SK-N-SH treated with all-trans-retinoic acid at 6 μM for 48 hours (cell line): ENCODE data around the gene QSOX2.

Source experiments
- ATAC-seq: fragments of 200-7000 bp; cut with Tn5 transposase; 3 replicates; pipeline ENCODE4 v1.9.1; 2020; ENCODE audit warnings: mild to moderate bottlenecking, moderate library complexity
- ARNTL ChIP-seq: fragments of 450-650 bp; formaldehyde crosslinking; IDR thresholded peaks from 2 replicates; pipeline ENCODE4 v1.5.0; 2020; ENCODE audit warnings: low read depth, mild to moderate bottlenecking, moderate library complexity, borderline replicate concordance
- BACH2 ChIP-seq: fragments of 250-450 bp; sonication (Bioruptor Pico); IDR thresholded peaks from 2 replicates; pipeline ENCODE4 v1.9.0; 2021; ENCODE audit warnings: mild to moderate bottlenecking, borderline replicate concordance
- CSDC2 ChIP-seq: fragments of 250-450 bp; sonication (Bioruptor Pico); IDR thresholded peaks from 2 replicates; pipeline ENCODE4 v1.5.0; 2020; ENCODE audit warnings: mild to moderate bottlenecking, moderate library complexity
- CSRNP3 ChIP-seq: fragments of 250-450 bp; sonication (Bioruptor Pico); IDR thresholded peaks from 2 replicates; pipeline ENCODE4 v1.5.1; 2021; ENCODE audit warnings: mild to moderate bottlenecking, moderate library complexity
- ESRRG ChIP-seq: fragments of 250-450 bp; sonication (Bioruptor Pico); IDR thresholded peaks from 2 replicates; pipeline ENCODE4 v1.6.1; 2021; ENCODE audit warnings: mild to moderate bottlenecking
- GLIS3 ChIP-seq: fragments of 250-450 bp; sonication (Bioruptor Pico); IDR thresholded peaks from 2 replicates; pipeline ENCODE4 v1.5.0; 2020; ENCODE audit warnings: mild to moderate bottlenecking, moderate library complexity
- ISL1 ChIP-seq: fragments of 250-450 bp; sonication (Bioruptor Pico); IDR thresholded peaks from 2 replicates; pipeline ENCODE4 v2.1.2; 2022; ENCODE audit warnings: mild to moderate bottlenecking, moderate library complexity
- OSR1 ChIP-seq: fragments of 250-450 bp; sonication (Bioruptor Pico); IDR thresholded peaks from 2 replicates; pipeline ENCODE4 v1.8.0; 2022; ENCODE audit warnings: moderate library complexity, mild to moderate bottlenecking, inconsistent platforms
- PATZ1 ChIP-seq: fragments of 250-450 bp; sonication (Bioruptor Pico); IDR thresholded peaks from 2 replicates; pipeline ENCODE4 v1.8.0; 2020; ENCODE audit warnings: mild to moderate bottlenecking, moderate library complexity, borderline replicate concordance
- PPARA ChIP-seq: fragments of 250-450 bp; sonication (Bioruptor Pico); IDR thresholded peaks from 2 replicates; pipeline ENCODE4 v1.5.0; 2020; ENCODE audit warnings: mild to moderate bottlenecking, borderline replicate concordance
- RARB ChIP-seq: fragments of 250-450 bp; sonication (Bioruptor Pico); IDR thresholded peaks from 2 replicates; pipeline ENCODE4 v1.8.0; 2021; ENCODE audit warnings: mild to moderate bottlenecking, moderate library complexity
- SNAI2 ChIP-seq: fragments of 250-450 bp; sonication (Bioruptor Pico); IDR thresholded peaks from 2 replicates; pipeline ENCODE4 v1.5.0; 2020; ENCODE audit warnings: mild to moderate bottlenecking, moderate library complexity
- TOX ChIP-seq: fragments of 250-450 bp; sonication (Bioruptor Pico); IDR thresholded peaks from 2 replicates; pipeline ENCODE4 v1.8.0; 2021; ENCODE audit warnings: mild to moderate bottlenecking, moderate library complexity, borderline replicate concordance
- TSHZ2 ChIP-seq: fragments of 250-450 bp; sonication (Bioruptor Pico); IDR thresholded peaks from 2 replicates; pipeline ENCODE4 v1.5.0; 2020; ENCODE audit warnings: mild to moderate bottlenecking, moderate library complexity
- ZC3H10 ChIP-seq: fragments of 250-450 bp; sonication (Bioruptor Pico); IDR thresholded peaks from 2 replicates; pipeline ENCODE4 v1.5.1; 2021; ENCODE audit warnings: mild to moderate bottlenecking, moderate library complexity
- ZFP3 ChIP-seq: fragments of 250-450 bp; sonication (Bioruptor Pico); IDR thresholded peaks from 2 replicates; pipeline ENCODE4 v1.5.0; 2020; ENCODE audit warnings: mild to moderate bottlenecking, moderate library complexity
- ZFP30 ChIP-seq: fragments of 450-650 bp; formaldehyde crosslinking; IDR thresholded peaks from 2 replicates; pipeline ENCODE4 v1.5.0; 2022; ENCODE audit warnings: mild to moderate bottlenecking, moderate library complexity
- ZNF565 ChIP-seq: fragments of 450-650 bp; formaldehyde crosslinking; conservative IDR thresholded peaks from 2 replicates; pipeline ENCODE4 v1.5.0; 2020; ENCODE audit warnings: low read depth, mild to moderate bottlenecking, moderate library complexity
- ZNF70 ChIP-seq: fragments of 450-650 bp; formaldehyde crosslinking; IDR thresholded peaks from 2 replicates; pipeline ENCODE4 v1.5.0; 2020; ENCODE audit warnings: mild to moderate bottlenecking, moderate library complexity
- ZNF8 ChIP-seq: fragments of 450-650 bp; formaldehyde crosslinking; IDR thresholded peaks from 2 replicates; pipeline ENCODE4 v1.5.0; 2020; ENCODE audit warnings: mild to moderate bottlenecking, moderate library complexity

Gene QSOX2

GRCh38 chr9:136284951-136285350 lies 39.3 kb upstream of the QSOX2 start:
- no peak for ATAC-seq

GRCh38 chr9:136284311-136284710 lies 38.7 kb upstream of the QSOX2 start:
- ATAC-seq = no peak
- TF ChIP-seq ZNF70 (CRISPR knock-in tag) = no peak

More at GRCh38 chr9:136284951-136285350, 39.3 kb upstream of the QSOX2 start:
- TF ChIP-seq RARB (no peak), ARNTL (CRISPR knock-in tag) (no peak), GLIS3 (CRISPR knock-in tag) (no peak), PPARA (CRISPR knock-in tag) (no peak), BACH2 (CRISPR knock-in tag) (no peak), TOX (CRISPR knock-in tag) (no peak), CSRNP3 (CRISPR knock-in tag) (no peak), ZNF8 (no peak), OSR1 (CRISPR knock-in tag) (no peak), CSDC2 (CRISPR knock-in tag) (no peak), TSHZ2 (CRISPR knock-in tag) (no peak), ZNF565 (CRISPR knock-in tag) (no peak)

- peak; percentile 96 for ATAC-seq
- TF ChIP-seq ZFP30 = no peak
- TF ChIP-seq ZNF8 = no peak
- TF ChIP-seq CSRNP3 (CRISPR knock-in tag) = no peak
- TF ChIP-seq OSR1 (CRISPR knock-in tag) = no peak
- TF ChIP-seq PATZ1 (CRISPR knock-in tag) = no peak
- no peak for TF ChIP-seq SNAI2 (CRISPR knock-in tag)
- no peak for TF ChIP-seq ESRRG (CRISPR knock-in tag)
- no peak for TF ChIP-seq ISL1 (CRISPR knock-in tag)
- TF ChIP-seq BACH2 (CRISPR knock-in tag) = no peak
- TF ChIP-seq TOX (CRISPR knock-in tag) = no peak
- no peak for TF ChIP-seq TSHZ2 (CRISPR knock-in tag)
- no peak for TF ChIP-seq ZC3H10
- TF ChIP-seq ZFP3 (CRISPR knock-in tag) = no peak
- TF ChIP-seq, all 23 proteins: peak for 0
These were observed 38.0 kb upstream of the QSOX2 start for GRCh38 chr9:136283291-136284235.
